Uterus (tissue), 4 donors: Measurements from ENCODE around the gene CFP. TPM values are rescaled to one million over a fixed set of nuclear protein-coding genes. Genes with fewer than 3 reads are reported as not detected.

ENCODE experiments used
- DNase-seq, 2 donors: peaks; one replicate each; pipeline ENCODE4 v3.0.0-alpha.2; 2019 to 2020
- H3K27ac ChIP-seq, 2 donors: fragments of 200-600 bp; sonication (generic); 1 replicate in 1 of 2; 2 replicates in 1 of 2; pipeline ENCODE4 v1.5.1; 2016 to 2018
- H3K27me3 ChIP-seq, 2 donors: fragments of 200-600 bp; sonication (generic); one replicate each; pipeline ENCODE4 v1.5.1; 2018 to 2019; ENCODE audit warnings: control low read depth in 1 of 2
- H3K36me3 ChIP-seq, 2 donors: fragments of 200-600 bp; sonication (generic); one replicate each; pipeline ENCODE4 v1.5.1; 2019; ENCODE audit warnings: control low read depth in 1 of 2
- H3K4me1 ChIP-seq, 2 donors: fragments of 200-600 bp; sonication (generic); one replicate each; pipeline ENCODE4 v1.5.1; 2018 to 2019; ENCODE audit warnings: control low read depth in 1 of 2
- H3K4me3 ChIP-seq, 2 donors: fragments of 200-600 bp; sonication (generic); 1 replicate in 1 of 2; 2 replicates in 1 of 2; pipeline ENCODE4 v1.5.1; 2018 to 2019; ENCODE audit warnings: mild to moderate bottlenecking in 1 of 2
- H3K9me3 ChIP-seq, 2 donors: fragments of 200-600 bp; sonication (generic); one replicate each; pipeline ENCODE4 v1.5.1; 2019; ENCODE audit warnings: control low read depth in 1 of 2
- CTCF ChIP-seq, 4 experiments: fragments of 200-600 bp in 2 of 4; fragments of 450-650 bp in 2 of 4; sonication (generic) in 2 of 4; IDR thresholded peaks; one replicate each; pipeline ENCODE4 v1.5.1; 2016 to 2019; ENCODE audit warnings: antibody characterized with exemption in 4 of 4, mild to moderate bottlenecking in 2 of 4, moderate library complexity in 1 of 4
- POLR2A ChIP-seq, 2 donors: fragments of 450-650 bp; IDR thresholded peaks; one replicate each; pipeline ENCODE4 v1.6.1; 2016; ENCODE audit warnings: antibody characterized with exemption in 2 of 2, mild to moderate bottlenecking in 1 of 2, moderate library complexity in 1 of 2
- intact Hi-C: fragments of 100-400 bp; cut with DNase I; formaldehyde crosslinking; loops from one replicate; pipeline ENCODE4 v1.15.1; 2023; ENCODE audit warnings: low total_unique reads
- total RNA-seq, 4 donors: library from RNA; depleted of rRNA in 3 of 4; stranded (reverse); fragments of >200 nt in 3 of 4; gene quantifications; one replicate each; pipeline versions ENCODE4 v1.1.0 to v1.2.4, GENCODE V29; 2014 to 2023
- donor health status: DM: yes; HTN: yes; CAD: no.

Gene CFP
- total RNA-seq, 4 donors from 2014 or later = 0.51 to 2.0 (median 1.7) TPM; not detected in 1

DNA sequence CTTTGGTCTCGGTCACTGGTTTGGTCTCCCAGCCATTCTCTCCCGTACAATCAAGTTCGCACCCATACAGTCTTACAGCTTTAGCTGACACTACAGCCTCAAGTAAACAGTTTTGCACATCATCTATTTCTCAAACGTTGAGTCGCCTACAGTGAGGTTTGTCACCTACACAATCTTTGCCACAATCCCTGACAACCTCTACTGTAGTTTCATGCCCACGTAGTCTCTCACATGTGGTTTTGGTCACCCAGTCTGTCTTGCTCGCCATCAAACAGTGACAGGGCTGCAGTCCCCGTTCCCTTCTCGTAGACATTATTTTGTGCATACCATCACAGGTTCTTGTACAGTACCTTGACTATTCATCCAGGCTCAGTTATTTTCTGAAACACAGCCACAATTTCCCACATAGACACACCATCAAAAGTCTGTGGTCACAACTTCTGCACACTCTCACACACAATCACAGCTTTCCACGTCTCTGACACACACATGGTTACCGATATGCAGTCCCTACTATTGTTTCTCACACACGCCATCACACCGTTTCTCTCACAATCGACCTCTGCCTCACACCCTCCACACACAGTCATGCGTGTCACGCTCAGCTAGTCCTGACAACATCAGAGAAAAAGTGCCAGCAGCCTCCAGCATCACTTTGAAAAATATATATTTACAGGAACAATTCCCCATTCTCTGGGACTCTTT, 5.3 kb upstream of the CFP start:
- no peak overlapping the region for H3K4me3 ChIP-seq
- no peaks in the 10 kb centered on the region for H3K4me1 ChIP-seq
- intact Hi-C loops = no loop called here
- no peak for TF ChIP-seq CTCF (IDR thresholded peaks at IDR 0.05)
- TF ChIP-seq POLR2A (IDR thresholded peaks at IDR 0.05) = no peak
- H3K27me3 ChIP-seq = no peaks in the 10 kb centered on the region
- H3K36me3 ChIP-seq = no peaks in the 10 kb centered on the region
- H3K27ac ChIP-seq = no peak overlapping the region
- DNase-seq = no peak
- H3K9me3 ChIP-seq = no peaks in the 10 kb centered on the region

DNA sequence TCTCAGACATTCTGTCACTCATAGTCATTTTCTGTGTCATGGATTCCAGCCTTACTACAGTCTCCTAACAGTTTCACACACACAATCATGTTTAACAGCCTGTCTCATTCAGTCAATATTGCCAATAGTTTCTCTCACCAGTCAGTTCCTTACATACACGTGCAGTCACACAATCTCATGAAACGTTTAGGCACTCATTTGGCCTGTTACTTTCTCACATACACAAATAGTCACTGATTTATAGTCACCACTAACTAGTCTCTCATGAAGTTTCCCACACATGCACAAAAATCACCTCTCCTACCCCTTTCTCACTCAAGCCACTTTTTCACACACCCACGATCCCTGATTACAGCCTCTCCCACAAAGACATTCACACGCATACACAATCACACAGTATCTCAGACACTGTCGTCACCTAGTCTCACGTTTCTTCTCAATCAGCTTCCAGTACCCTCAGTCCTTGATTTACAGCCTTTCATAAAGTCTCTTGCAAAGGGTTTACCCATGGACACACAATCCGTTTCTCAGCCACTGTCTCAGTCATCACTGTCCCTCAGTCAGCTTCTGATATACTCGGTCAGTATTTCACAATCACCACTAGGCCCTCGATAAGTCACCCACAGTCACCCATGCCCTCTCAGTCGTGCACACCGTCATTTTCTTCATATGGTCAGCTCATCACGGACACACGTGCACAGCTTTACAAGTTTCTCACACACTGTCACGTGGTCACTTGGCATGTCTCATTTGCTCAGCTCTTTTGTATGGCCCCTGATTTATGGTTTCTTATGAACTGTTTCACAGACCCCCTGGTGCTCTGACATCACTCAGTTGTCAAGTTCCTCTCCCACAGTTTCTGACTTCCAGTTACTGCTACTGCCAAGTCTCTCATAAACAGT, 4.2 kb upstream of the CFP start:
- no peak for DNase-seq
- Histone ChIP-seq H3K27me3 (no peaks in the 10 kb centered on the region), H3K27ac (no peak overlapping the region), H3K4me3 (no peak overlapping the region), H3K4me1 (no peaks in the 10 kb centered on the region), H3K36me3 (no peaks in the 10 kb centered on the region), H3K9me3 (no peaks in the 10 kb centered on the region)
- intact Hi-C loops = no loop called here
- TF ChIP-seq POLR2A (IDR thresholded peaks at IDR 0.05) (no peak), CTCF (IDR thresholded peaks at IDR 0.05) (no peak)

DNA sequence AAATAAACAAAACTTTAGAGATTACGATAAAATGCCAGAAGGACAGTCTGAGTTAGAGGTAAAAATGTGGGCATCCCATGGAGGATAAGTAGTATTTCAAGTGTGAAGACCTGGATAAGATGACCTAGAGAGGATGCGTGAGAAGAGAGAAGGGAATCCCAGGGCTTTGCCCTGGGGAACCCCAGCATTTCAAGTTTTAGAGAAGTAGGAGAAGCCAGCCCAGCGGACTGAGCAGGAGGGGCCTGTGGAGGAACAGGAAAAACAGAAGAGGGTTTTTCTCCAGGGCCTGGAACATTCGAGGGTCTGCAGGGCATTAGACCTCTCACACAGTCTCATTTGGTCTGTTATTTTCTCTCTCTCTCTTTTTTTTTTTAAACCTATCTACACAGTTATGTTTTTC, 2.9 kb upstream of the CFP start:
- no peaks in the 10 kb centered on the region for H3K4me1 ChIP-seq
- TF ChIP-seq CTCF (IDR thresholded peaks at IDR 0.05) (no peak), POLR2A (IDR thresholded peaks at IDR 0.05) (no peak)
- intact Hi-C loops = no loop called here
- no peaks in the 10 kb centered on the region for H3K36me3 ChIP-seq
- H3K9me3 ChIP-seq = no peaks in the 10 kb centered on the region
- no peak overlapping the region for H3K27ac ChIP-seq
- no peaks in the 10 kb centered on the region for H3K27me3 ChIP-seq
- no peak overlapping the region for H3K4me3 ChIP-seq
- no peak for DNase-seq

DNA sequence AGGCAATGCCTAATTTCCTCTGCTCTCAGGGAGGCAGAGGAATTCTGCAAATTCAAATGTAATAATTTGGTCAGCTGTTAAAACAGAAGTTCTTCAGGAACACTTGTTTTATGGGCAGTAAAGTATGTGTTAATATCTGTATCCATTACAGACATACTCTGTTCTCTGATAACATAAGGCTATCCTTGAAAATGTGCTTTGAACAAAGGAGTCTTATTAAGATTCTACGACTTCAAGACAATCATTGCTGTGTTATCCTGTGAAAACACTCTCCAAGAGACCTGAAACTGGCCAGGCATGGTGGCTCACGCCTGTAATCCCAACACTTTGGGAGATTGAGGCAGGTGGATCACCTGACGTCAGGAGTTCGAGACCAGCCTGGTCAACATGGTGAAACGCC, 1.9 kb upstream of the CFP start:
- TF ChIP-seq POLR2A (IDR thresholded peaks at IDR 0.05) = no peak
- TF ChIP-seq CTCF (IDR thresholded peaks at IDR 0.05) = no peak
- H3K4me1 ChIP-seq = no peaks in the 10 kb centered on the region
- H3K4me3 ChIP-seq = no peak overlapping the region
- H3K27me3 ChIP-seq = no peaks in the 10 kb centered on the region
- no peaks in the 10 kb centered on the region for H3K36me3 ChIP-seq
- intact Hi-C loops = no loop called here
- H3K9me3 ChIP-seq = no peaks in the 10 kb centered on the region
- DNase-seq = no peak
- no peak overlapping the region for H3K27ac ChIP-seq

DNA sequence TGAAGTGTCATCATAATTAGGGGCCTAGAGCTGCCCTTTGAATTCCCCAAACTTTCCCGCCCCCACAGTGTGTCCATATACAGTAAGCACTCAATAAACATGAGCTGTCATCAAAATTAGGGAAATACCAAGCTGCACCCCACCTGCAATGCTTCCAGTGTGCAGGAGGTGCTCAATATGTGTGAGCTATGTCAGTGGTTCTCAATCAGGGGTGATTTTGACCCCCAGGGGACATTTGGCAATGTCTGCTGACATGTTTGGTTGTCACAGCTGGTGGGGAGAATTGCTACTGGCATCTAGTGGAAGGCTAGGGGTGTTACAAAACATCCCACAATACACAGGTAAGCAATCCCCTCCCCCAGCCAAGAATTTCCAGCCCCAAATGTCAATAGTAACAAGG, 748 bp downstream of the CFP start:
- H3K4me3 ChIP-seq = no peak overlapping the region
- intact Hi-C loops = no loop called here
- no peak for TF ChIP-seq POLR2A (IDR thresholded peaks at IDR 0.05)
- TF ChIP-seq CTCF (IDR thresholded peaks at IDR 0.05) = no peak

More for the DNA sequence above, 748 bp downstream of the CFP start:
- Histone ChIP-seq H3K27me3 (no peaks in the 10 kb centered on the region), H3K4me1 (no peaks in the 10 kb centered on the region), H3K36me3 (no peaks in the 10 kb centered on the region), H3K27ac (no peak overlapping the region), H3K9me3 (no peaks in the 10 kb centered on the region)
- no peak for DNase-seq
